ENCODE data around the gene ARHGEF40. TPM values are rescaled to one million over a fixed set of nuclear protein-coding genes. Genes with fewer than 3 reads are reported as not detected.

The ARHGEF40 gene
- total RNA-seq, 1 experiment from 2014 or later, result 71.4 TPM

DNA sequence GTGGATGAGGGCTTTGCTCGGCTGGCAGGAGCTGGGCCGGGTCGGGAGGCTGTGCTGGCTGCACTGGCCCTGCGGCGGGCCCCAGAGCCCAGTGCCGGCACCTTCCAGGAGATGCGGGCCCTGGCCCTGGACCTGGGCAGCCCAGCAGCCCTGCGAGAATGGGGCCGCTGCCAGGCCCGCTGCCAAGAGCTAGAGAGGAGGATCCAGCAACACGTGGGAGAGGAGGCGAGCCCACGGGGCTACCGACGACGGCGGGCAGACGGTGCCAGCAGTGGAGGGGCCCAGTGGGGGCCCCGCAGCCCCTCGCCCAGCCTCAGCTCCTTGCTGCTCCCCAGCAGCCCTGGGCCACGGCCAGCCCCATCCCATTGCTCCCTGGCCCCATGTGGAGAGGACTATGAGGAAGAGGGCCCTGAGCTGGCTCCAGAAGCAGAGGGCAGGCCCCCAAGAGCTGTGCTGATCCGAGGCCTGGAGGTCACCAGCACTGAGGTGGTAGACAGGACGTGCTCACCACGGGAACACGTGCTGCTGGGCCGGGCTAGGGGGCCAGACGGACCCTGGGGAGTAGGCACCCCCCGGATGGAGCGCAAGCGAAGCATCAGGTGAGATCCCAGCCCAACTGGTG, 11.5 kb downstream of the ARHGEF40 start:
- H3K79me2 ChIP-seq (ENCODE audit: insufficient read depth, low read length), result no peaks in the 10 kb centered on the region
- no peaks in the 10 kb centered on the region for H3K4me1 ChIP-seq (ENCODE audit: insufficient read depth, low read length)
- no peak for DNase-seq
- no peaks in the 10 kb centered on the region for H4K20me1 ChIP-seq (ENCODE audit: control insufficient read depth, insufficient read depth, insufficient read length)
- H3K23ac ChIP-seq (ENCODE audit: insufficient read length, low read depth, low read length), result no peak overlapping the region
- Mint-ChIP-seq H3K27ac (peak overlapping the region in 1 of 3 experiments; percentile 73; a peak in 1 of 7 replicates), H3K27me3 (ENCODE audit: low read depth) (no peaks in the 10 kb centered on the region), H3K36me3 (ENCODE audit: insufficient read depth in 1 of 3, low read depth in 3 of 3) (peaks cover 60 to 94% (median 88%) of the 10 kb centered on the region in 3 experiments), H3K4me3 (no peak overlapping the region), H3K4me1 (peaks cover under 1 to 2% of the 10 kb centered on the region in 2 experiments; a peak in 1 of 4 replicates), H3K9me3 (no peaks in the 10 kb centered on the region; a peak in 1 of 5 replicates)
- no peak overlapping the region for H2BK5ac ChIP-seq (ENCODE audit: insufficient read length, low read length)
- no peak overlapping the region for H2AFZ ChIP-seq (ENCODE audit: low read length)
- no peak overlapping the region for H2BK12ac ChIP-seq (ENCODE audit: insufficient read length, low read depth, low read length)
- no peak overlapping the region for H3T11ph ChIP-seq (ENCODE audit: low read length)
- H2BK15ac ChIP-seq (ENCODE audit: low read depth, low read length), result no peak overlapping the region
- no peak overlapping the region for H3K56ac ChIP-seq (ENCODE audit: insufficient read length, low read depth, low read length)
- H2BK20ac ChIP-seq (ENCODE audit: low read depth, low read length, poor library complexity, severe bottlenecking), result no peak overlapping the region
- H4K5ac ChIP-seq (ENCODE audit: insufficient read length, low read depth, low read length), result no peak overlapping the region
- no peaks in the 10 kb centered on the region for H3K27me3 ChIP-seq (ENCODE audit: insufficient read depth, low read length)
- no peak overlapping the region for H3K4me2 ChIP-seq (ENCODE audit: insufficient read depth, insufficient read length, low read length)
- H3K27ac ChIP-seq (ENCODE audit: insufficient read length, low read depth, low read length), result no peak overlapping the region
- no peak overlapping the region for H3K14ac ChIP-seq (ENCODE audit: insufficient read depth, low read length)
- H3K18ac ChIP-seq (ENCODE audit: insufficient read length, low read depth, low read length), result no peak overlapping the region
- H4K8ac ChIP-seq (replicated peaks; ENCODE audit: insufficient read length, low read depth, low read length), result no peak overlapping the region
- H3K23me2 ChIP-seq (ENCODE audit: insufficient read length, low read depth, low read length, poor library complexity, severe bottlenecking), result no peaks in the 10 kb centered on the region
- no peak overlapping the region for H3K9ac ChIP-seq (ENCODE audit: extremely low read depth, insufficient read length, low read length)
- no peaks in the 10 kb centered on the region for H3K79me1 ChIP-seq (ENCODE audit: insufficient read depth, low read depth, low read length, poor library complexity, severe bottlenecking)
- no peak overlapping the region for H2BK120ac ChIP-seq (ENCODE audit: low read depth, low read length, poor library complexity, severe bottlenecking)
- no CpG with 5 or more reads among the region's 30 CpGs for WGBS (ENCODE audit: extremely low coverage, insufficient read length, low lambda C conversion rate)
- no peak overlapping the region for H4K91ac ChIP-seq (ENCODE audit: insufficient read length, low read depth, low read length)
- no peaks in the 10 kb centered on the region for H3K9me3 ChIP-seq (ENCODE audit: control insufficient read depth, low read depth, low read length)
- no peak overlapping the region for H2AK5ac ChIP-seq (ENCODE audit: insufficient read length, low read length)
- H3K4ac ChIP-seq (ENCODE audit: low read depth, low read length), result no peak overlapping the region
- TF ChIP-seq, protein P1, sequence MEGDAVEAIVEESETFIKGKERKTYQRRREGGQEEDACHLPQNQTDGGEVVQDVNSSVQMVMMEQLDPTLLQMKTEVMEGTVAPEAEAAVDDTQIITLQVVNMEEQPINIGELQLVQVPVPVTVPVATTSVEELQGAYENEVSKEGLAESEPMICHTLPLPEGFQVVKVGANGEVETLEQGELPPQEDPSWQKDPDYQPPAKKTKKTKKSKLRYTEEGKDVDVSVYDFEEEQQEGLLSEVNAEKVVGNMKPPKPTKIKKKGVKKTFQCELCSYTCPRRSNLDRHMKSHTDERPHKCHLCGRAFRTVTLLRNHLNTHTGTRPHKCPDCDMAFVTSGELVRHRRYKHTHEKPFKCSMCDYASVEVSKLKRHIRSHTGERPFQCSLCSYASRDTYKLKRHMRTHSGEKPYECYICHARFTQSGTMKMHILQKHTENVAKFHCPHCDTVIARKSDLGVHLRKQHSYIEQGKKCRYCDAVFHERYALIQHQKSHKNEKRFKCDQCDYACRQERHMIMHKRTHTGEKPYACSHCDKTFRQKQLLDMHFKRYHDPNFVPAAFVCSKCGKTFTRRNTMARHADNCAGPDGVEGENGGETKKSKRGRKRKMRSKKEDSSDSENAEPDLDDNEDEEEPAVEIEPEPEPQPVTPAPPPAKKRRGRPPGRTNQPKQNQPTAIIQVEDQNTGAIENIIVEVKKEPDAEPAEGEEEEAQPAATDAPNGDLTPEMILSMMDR (conservative IDR thresholded peaks at IDR 0.05), result no peak
